NCI-H1694 treated with DMSO at 0.1 percent for 48 hours (cell line): ENCODE data around the gene FTL.

Experiments
- DNase-seq: peaks from one replicate; lab custom pipeline; 2025; lab: John Stamatoyannopoulos, UW

The FTL gene

GRCh38 chr19:48946463-48947257 is 18.4 kb upstream of the FTL start:
- DNase-seq = no peak

- DNase-seq = no peak
Measured at GRCh38 chr19:48947258-48947542, 17.9 kb upstream of the FTL start.

- no peak for DNase-seq
Measured at GRCh38 chr19:48950159-48950558, 14.9 kb upstream of the FTL start.

GRCh38 chr19:48950830-48951519 is 14.1 kb upstream of the FTL start:
- DNase-seq = no peak

- no peak for DNase-seq
Measured at GRCh38 chr19:48953141-48953540, 12.0 kb upstream of the FTL start.

- no peak for DNase-seq
Measured at GRCh38 chr19:48953990-48954594, 11.0 kb upstream of the FTL start.

GRCh38 chr19:48954595-48955307 is 10.4 kb upstream of the FTL start, which contains the start of gene BAX:
Gene BAX, plus strand, starts transcription at chr19:48954875. Its CDS starts 54 bp downstream, at chr19:48954929.
- peak; percentile 92 for DNase-seq

GRCh38 chr19:48955308-48955958 is 9.7 kb upstream of the FTL start:
- DNase-seq = no peak

GRCh38 chr19:48958006-48958405 is 7.1 kb upstream of the FTL start:
- no peak for DNase-seq

- no peak for DNase-seq
Measured at GRCh38 chr19:48959341-48960239, 5.5 kb upstream of the FTL start.

GRCh38 chr19:48961051-48961649 is 4.0 kb upstream of the FTL start:
- no peak for DNase-seq

GRCh38 chr19:48961673-48962028 is 3.5 kb upstream of the FTL start:
- DNase-seq = no peak

- no peak for DNase-seq
Measured at GRCh38 chr19:48962029-48962848, 2.9 kb upstream of the FTL start.

GRCh38 chr19:48962849-48963165 is 2.3 kb upstream of the FTL start:
- DNase-seq = no peak

GRCh38 chr19:48963371-48964204 is 1.5 kb upstream of the FTL start:
- DNase-seq = no peak

- no peak for DNase-seq
Measured at GRCh38 chr19:48964205-48965039, 687 bp upstream of the FTL start.

- peak; percentile 86 for DNase-seq
Measured at GRCh38 chr19:48965806-48966540, 864 bp downstream of the FTL start.
